ENCODE measurements around the gene HYOU1. TPM values are rescaled to one million over a fixed set of nuclear protein-coding genes. Genes with fewer than 3 reads are reported as not detected.

Gene HYOU1
- polyA plus RNA-seq, 1 donor (not counting 4 experiments of a cell fraction or from before 2014, with no cell fraction given), result 119 TPM

DNA sequence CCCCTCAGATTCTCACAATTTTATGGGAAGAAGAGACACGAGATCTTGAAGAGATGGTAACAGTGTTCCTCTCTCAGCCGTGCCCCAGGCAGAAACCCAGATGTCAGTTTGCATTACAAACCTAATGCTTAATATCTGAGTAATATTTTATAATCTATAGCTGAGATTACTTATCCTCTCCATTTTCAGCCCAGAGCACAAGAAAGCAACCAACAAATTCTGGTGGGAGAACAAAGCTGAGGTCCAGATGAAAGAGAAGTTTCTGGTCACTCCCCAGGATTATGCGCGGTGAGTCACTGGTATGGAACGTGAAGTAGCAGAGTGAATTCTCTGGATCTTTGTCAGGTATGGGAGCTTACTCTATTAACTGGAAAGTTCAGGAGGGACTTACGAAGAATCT lies 58.2 kb downstream of the HYOU1 start:
- peaks cover 23% of the 10 kb centered on the region for H3K79me2 ChIP-seq (ENCODE audit: control insufficient read depth, insufficient read depth, low read length)

DNA sequence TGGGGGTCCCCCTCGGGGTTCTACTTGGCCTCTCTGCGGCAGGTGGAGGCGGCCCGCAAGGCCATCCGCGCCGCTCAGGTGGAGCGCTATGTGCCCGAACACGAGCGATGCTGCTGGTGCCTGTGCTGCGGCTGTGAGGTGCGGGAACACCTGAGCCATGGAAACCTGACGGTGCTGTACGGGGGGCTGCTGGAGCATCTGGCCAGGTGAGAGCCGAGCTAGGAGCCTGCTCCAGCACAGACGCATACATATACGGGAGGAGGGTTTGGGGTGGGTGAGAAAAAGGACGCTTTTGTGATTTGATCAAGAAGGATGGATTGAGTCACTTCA lies 58.7 kb downstream of the HYOU1 start:
- H3K27ac ChIP-seq (ENCODE audit: control insufficient read depth, insufficient read depth, low read length), result peak overlapping the region; percentile 74
- H2AFZ ChIP-seq (ENCODE audit: control insufficient read depth, low read length), result peak overlapping the region; percentile 84
- TF ChIP-seq EZH2 (IDR thresholded peaks at IDR 0.05; ENCODE audit: low read length), result no peak
- TF ChIP-seq, protein P1, sequence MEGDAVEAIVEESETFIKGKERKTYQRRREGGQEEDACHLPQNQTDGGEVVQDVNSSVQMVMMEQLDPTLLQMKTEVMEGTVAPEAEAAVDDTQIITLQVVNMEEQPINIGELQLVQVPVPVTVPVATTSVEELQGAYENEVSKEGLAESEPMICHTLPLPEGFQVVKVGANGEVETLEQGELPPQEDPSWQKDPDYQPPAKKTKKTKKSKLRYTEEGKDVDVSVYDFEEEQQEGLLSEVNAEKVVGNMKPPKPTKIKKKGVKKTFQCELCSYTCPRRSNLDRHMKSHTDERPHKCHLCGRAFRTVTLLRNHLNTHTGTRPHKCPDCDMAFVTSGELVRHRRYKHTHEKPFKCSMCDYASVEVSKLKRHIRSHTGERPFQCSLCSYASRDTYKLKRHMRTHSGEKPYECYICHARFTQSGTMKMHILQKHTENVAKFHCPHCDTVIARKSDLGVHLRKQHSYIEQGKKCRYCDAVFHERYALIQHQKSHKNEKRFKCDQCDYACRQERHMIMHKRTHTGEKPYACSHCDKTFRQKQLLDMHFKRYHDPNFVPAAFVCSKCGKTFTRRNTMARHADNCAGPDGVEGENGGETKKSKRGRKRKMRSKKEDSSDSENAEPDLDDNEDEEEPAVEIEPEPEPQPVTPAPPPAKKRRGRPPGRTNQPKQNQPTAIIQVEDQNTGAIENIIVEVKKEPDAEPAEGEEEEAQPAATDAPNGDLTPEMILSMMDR (optimal IDR thresholded peaks at IDR 0.05 in 1 of 3, IDR thresholded peaks at IDR 0.05 in 1 of 3, conservative IDR thresholded peaks at IDR 0.05 in 1 of 3; ENCODE audit: extremely low read depth in 1 of 3, insufficient read depth in 2 of 3, low read length in 3 of 3), result no peak
- no peaks in the 10 kb centered on the region for H3K9me1 ChIP-seq (ENCODE audit: control insufficient read depth, extremely low read depth, insufficient read depth, low read length)
- dilution Hi-C loops (cut with MboI; ENCODE audit: extremely low pct_ligation_motif_present, low sequenced_read_pairs), result no loop called here
- peaks cover 6 to 10% of the 10 kb centered on the region in 2 experiments for H3K36me3 ChIP-seq (ENCODE audit: control insufficient read depth in 2 of 2, extremely low read depth in 1 of 2, insufficient read depth in 2 of 2, low read length in 2 of 2)
- H3K4me2 ChIP-seq (ENCODE audit: control insufficient read depth, extremely low read depth, insufficient read depth, low read depth, low read length), result peak overlapping the region; percentile 98
- FAIRE-seq (no peak), DNase-seq (ENCODE audit: low read depth, low spot score) (no peak)
- H3K9me3 ChIP-seq (ENCODE audit: control insufficient read depth, low read depth, low read length), result no peaks in the 10 kb centered on the region
- no peaks in the 10 kb centered on the region for H3K27me3 ChIP-seq (ENCODE audit: control insufficient read depth, extremely low read depth, insufficient read depth, low read length)
- H3K79me2 ChIP-seq (ENCODE audit: control insufficient read depth, insufficient read depth, low read length), result peaks cover 23% of the 10 kb centered on the region
- H3K4me1 ChIP-seq (ENCODE audit: control insufficient read depth, extremely low read depth, insufficient read depth, low read length), result peaks cover 26% of the 10 kb centered on the region
- H3K9ac ChIP-seq (ENCODE audit: control insufficient read depth, extremely low read depth, insufficient read depth, low read length), result peak overlapping the region; percentile 76
- no peaks in the 10 kb centered on the region for H4K20me1 ChIP-seq (ENCODE audit: control insufficient read depth, extremely low read depth, insufficient read depth, low read length)
- H3K4me3 ChIP-seq (ENCODE audit: control insufficient read depth in 2 of 3, extremely low read depth in 1 of 3, insufficient read depth in 2 of 3, low read depth in 1 of 3, low read length in 3 of 3), result peak overlapping the region; percentile 60 to 95 (median 93)

More for the DNA sequence above, 58.2 kb downstream of the HYOU1 start:
- DNase-seq (ENCODE audit: low read depth, low spot score) (peak; percentile 64), FAIRE-seq (peak; percentile 90)
- peaks cover 6 to 10% of the 10 kb centered on the region in 2 experiments for H3K36me3 ChIP-seq (ENCODE audit: control insufficient read depth in 2 of 2, extremely low read depth in 1 of 2, insufficient read depth in 2 of 2, low read length in 2 of 2)
- no peaks in the 10 kb centered on the region for H3K9me3 ChIP-seq (ENCODE audit: control insufficient read depth, low read depth, low read length)
- H3K27me3 ChIP-seq (ENCODE audit: control insufficient read depth, extremely low read depth, insufficient read depth, low read length), result no peaks in the 10 kb centered on the region
- peak overlapping the region; percentile 84 for H2AFZ ChIP-seq (ENCODE audit: control insufficient read depth, low read length)
- H3K9me1 ChIP-seq (ENCODE audit: control insufficient read depth, extremely low read depth, insufficient read depth, low read length), result no peaks in the 10 kb centered on the region
- peaks cover 26% of the 10 kb centered on the region for H3K4me1 ChIP-seq (ENCODE audit: control insufficient read depth, extremely low read depth, insufficient read depth, low read length)
- H3K9ac ChIP-seq (ENCODE audit: control insufficient read depth, extremely low read depth, insufficient read depth, low read length), result peak overlapping the region; percentile 76
- H3K27ac ChIP-seq (ENCODE audit: control insufficient read depth, insufficient read depth, low read length), result peak overlapping the region; percentile 74
- H4K20me1 ChIP-seq (ENCODE audit: control insufficient read depth, extremely low read depth, insufficient read depth, low read length), result no peaks in the 10 kb centered on the region
- H3K4me3 ChIP-seq (ENCODE audit: control insufficient read depth in 2 of 3, extremely low read depth in 1 of 3, insufficient read depth in 2 of 3, low read depth in 1 of 3, low read length in 3 of 3), result peak overlapping the region; percentile 60 to 95 (median 93)
- TF ChIP-seq, protein P1 (optimal IDR thresholded peaks at IDR 0.05 in 1 of 3, IDR thresholded peaks at IDR 0.05 in 1 of 3, conservative IDR thresholded peaks at IDR 0.05 in 1 of 3; ENCODE audit: extremely low read depth in 1 of 3, insufficient read depth in 2 of 3, low read length in 3 of 3), result no peak
- TF ChIP-seq EZH2 (IDR thresholded peaks at IDR 0.05; ENCODE audit: low read length), result no peak
- dilution Hi-C loops (cut with MboI; ENCODE audit: extremely low pct_ligation_motif_present, low sequenced_read_pairs), result no loop called here
- peak overlapping the region; percentile 98 for H3K4me2 ChIP-seq (ENCODE audit: control insufficient read depth, extremely low read depth, insufficient read depth, low read depth, low read length)
